DOHH2 (cell line): ENCODE measurements around the gene BLM.
A peak's percentile ranks its signal among the peaks of the same experiment; 100 is the strongest.

Source experiments
- H3F3A ChIP-seq: fragments of 200-600 bp; sonication (generic), shearing (Covaris generic); 2 replicates; pipeline ENCODE4 v1.6.0; 2016; ENCODE audit warnings: antibody characterized with exemption, mild to moderate bottlenecking; ENCODE audit not compliant: control insufficient read depth, insufficient read depth
- H3K27ac ChIP-seq: fragments of 200-600 bp; sonication (generic); 2 replicates; pipeline ENCODE4 v1.5.1; 2014; ENCODE audit warnings: low read depth, mild to moderate bottlenecking, low read length, moderate library complexity
- H3K27me3 ChIP-seq: fragments of 200-600 bp; sonication (generic); 2 replicates; pipeline ENCODE4 v1.6.1; 2014; ENCODE audit warnings: mild to moderate bottlenecking, low read length, mixed read lengths; ENCODE audit not compliant: control insufficient read depth
- H3K36me3 ChIP-seq: fragments of 200-600 bp; sonication (generic); 2 replicates; pipeline ENCODE4 v1.6.1; 2014; ENCODE audit warnings: mild to moderate bottlenecking, low read length, moderate library complexity, mixed read lengths; ENCODE audit not compliant: control insufficient read depth
- H3K4me1 ChIP-seq: fragments of 200-600 bp; sonication (generic); 2 replicates; pipeline ENCODE4 v1.6.1; 2014; ENCODE audit warnings: mild to moderate bottlenecking, low read length, mixed read lengths; ENCODE audit not compliant: control insufficient read depth
- H3K4me2 ChIP-seq: fragments of 200-600 bp; sonication (generic); 2 replicates; pipeline ENCODE4 v1.6.0; 2014; ENCODE audit warnings: mild to moderate bottlenecking, low read length, moderate library complexity
- H3K4me3 ChIP-seq: fragments of 200-600 bp; sonication (generic); 2 replicates; pipeline ENCODE4 v1.5.1; 2014; ENCODE audit warnings: mild to moderate bottlenecking, low read length, mixed read lengths
- H3K79me2 ChIP-seq: fragments of 200-600 bp; sonication (generic); 2 replicates; pipeline ENCODE4 v1.6.1; 2014; ENCODE audit warnings: mild to moderate bottlenecking, low read length, mixed read lengths; ENCODE audit not compliant: control insufficient read depth
- H3K9me2 ChIP-seq: fragments of 200-600 bp; sonication (generic); replicated peaks from 2 replicates; pipeline ENCODE4 v1.6.1; 2014; ENCODE audit warnings: mild to moderate bottlenecking, low read length, mixed read lengths; ENCODE audit not compliant: control insufficient read depth
- H3K9me3 ChIP-seq: fragments of 200-600 bp; sonication (generic); 2 replicates; pipeline ENCODE4 v1.6.1; 2014; ENCODE audit warnings: antibody characterized with exemption, low read length, mixed read lengths; ENCODE audit not compliant: control insufficient read depth, insufficient read depth
- H4K20me1 ChIP-seq: fragments of 200-600 bp; sonication (generic); 2 replicates; pipeline ENCODE4 v1.6.0; 2014; ENCODE audit warnings: low read depth, mild to moderate bottlenecking, antibody characterized with exemption, low read length, moderate library complexity; ENCODE audit not compliant: control insufficient read depth, insufficient read depth
- EZH2phosphoT487 ChIP-seq: fragments of 200-600 bp; sonication (generic); IDR thresholded peaks from 2 replicates; pipeline ENCODE4 v1.6.1; 2017; ENCODE audit warnings: borderline replicate concordance, mild to moderate bottlenecking, antibody characterized with exemption, low read length, moderate library complexity, mixed read lengths
- TF ChIP-seq, protein P1 (sequence below): fragments of 200-600 bp; sonication (generic); IDR thresholded peaks from one replicate; pipeline ENCODE4 v1.5.1; 2014; ENCODE audit warnings: antibody characterized with exemption, mild to moderate bottlenecking, low read depth, low read length; ENCODE audit not compliant: poor library complexity, severe bottlenecking

Gene BLM

GRCh38 chr15:90838544-90838943 lies 121.4 kb downstream of the BLM start:
- Histone ChIP-seq H3K27ac (no peak overlapping the region), H3K4me2 (peak overlapping the region; percentile 17), H3K9me2 (no peaks in the 10 kb centered on the region), H3K36me3 (no peaks in the 10 kb centered on the region), H3K4me1 (peaks cover 34% of the 10 kb centered on the region), H3K79me2 (no peaks in the 10 kb centered on the region), H3K4me3 (no peak overlapping the region), H3K9me3 (no peaks in the 10 kb centered on the region), H3K27me3 (no peaks in the 10 kb centered on the region), H4K20me1 (no peaks in the 10 kb centered on the region), H3F3A (no peaks in the 10 kb centered on the region)
- no peak for TF ChIP-seq EZH2phosphoT487
- TF ChIP-seq, protein P1, sequence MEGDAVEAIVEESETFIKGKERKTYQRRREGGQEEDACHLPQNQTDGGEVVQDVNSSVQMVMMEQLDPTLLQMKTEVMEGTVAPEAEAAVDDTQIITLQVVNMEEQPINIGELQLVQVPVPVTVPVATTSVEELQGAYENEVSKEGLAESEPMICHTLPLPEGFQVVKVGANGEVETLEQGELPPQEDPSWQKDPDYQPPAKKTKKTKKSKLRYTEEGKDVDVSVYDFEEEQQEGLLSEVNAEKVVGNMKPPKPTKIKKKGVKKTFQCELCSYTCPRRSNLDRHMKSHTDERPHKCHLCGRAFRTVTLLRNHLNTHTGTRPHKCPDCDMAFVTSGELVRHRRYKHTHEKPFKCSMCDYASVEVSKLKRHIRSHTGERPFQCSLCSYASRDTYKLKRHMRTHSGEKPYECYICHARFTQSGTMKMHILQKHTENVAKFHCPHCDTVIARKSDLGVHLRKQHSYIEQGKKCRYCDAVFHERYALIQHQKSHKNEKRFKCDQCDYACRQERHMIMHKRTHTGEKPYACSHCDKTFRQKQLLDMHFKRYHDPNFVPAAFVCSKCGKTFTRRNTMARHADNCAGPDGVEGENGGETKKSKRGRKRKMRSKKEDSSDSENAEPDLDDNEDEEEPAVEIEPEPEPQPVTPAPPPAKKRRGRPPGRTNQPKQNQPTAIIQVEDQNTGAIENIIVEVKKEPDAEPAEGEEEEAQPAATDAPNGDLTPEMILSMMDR = no peak

- H3K9me3 ChIP-seq = no peaks in the 10 kb centered on the region
- H3K4me2 ChIP-seq = peak overlapping the region; percentile 89
- no peaks in the 10 kb centered on the region for H3F3A ChIP-seq
- H3K27me3 ChIP-seq = no peaks in the 10 kb centered on the region
- H3K4me1 ChIP-seq = peaks cover 34% of the 10 kb centered on the region
- peak overlapping the region; percentile 39 for H3K27ac ChIP-seq
- H3K36me3 ChIP-seq = no peaks in the 10 kb centered on the region
- peak overlapping the region; percentile 77 for H3K4me3 ChIP-seq
- no peaks in the 10 kb centered on the region for H4K20me1 ChIP-seq
- H3K79me2 ChIP-seq = no peaks in the 10 kb centered on the region
- TF ChIP-seq, protein P1 = no peak
- TF ChIP-seq EZH2phosphoT487 = no peak
- no peaks in the 10 kb centered on the region for H3K9me2 ChIP-seq
These were observed 122.3 kb downstream of the BLM start for GRCh38 chr15:90839187-90840071.

GRCh38 chr15:90840157-90840855 lies 123.2 kb downstream of the BLM start:
- Histone ChIP-seq H3K9me3 (no peaks in the 10 kb centered on the region), H4K20me1 (no peaks in the 10 kb centered on the region), H3K4me2 (peak overlapping the region; percentile 89), H3K9me2 (no peaks in the 10 kb centered on the region), H3K27me3 (no peaks in the 10 kb centered on the region), H3K4me3 (peak overlapping the region; percentile 77), H3K27ac (peak overlapping the region; percentile 39), H3K36me3 (no peaks in the 10 kb centered on the region), H3K79me2 (no peaks in the 10 kb centered on the region), H3K4me1 (peaks cover 37% of the 10 kb centered on the region), H3F3A (no peaks in the 10 kb centered on the region)
- TF ChIP-seq EZH2phosphoT487 = no peak
- TF ChIP-seq, protein P1 = no peak
